ENCODE data around the gene ANKRD9.

Gene ANKRD9

GRCh38 chr14:102496958-102497744, 12.4 kb downstream of the ANKRD9 start:
- DNase-seq: no peak

GRCh38 chr14:102496331-102496691, 13.3 kb downstream of the ANKRD9 start:
- DNase-seq: no peak

GRCh38 chr14:102495491-102496330, 13.9 kb downstream of the ANKRD9 start:
- no peak for DNase-seq

- no peak for DNase-seq
Observed at GRCh38 chr14:102493585-102493984, 16.0 kb downstream of the ANKRD9 start.

GRCh38 chr14:102493096-102493495, 16.5 kb downstream of the ANKRD9 start:
- no peak for DNase-seq

GRCh38 chr14:102492531-102492910, 17.1 kb downstream of the ANKRD9 start:
- no peak for DNase-seq

- DNase-seq: no peak
Observed at GRCh38 chr14:102491786-102492530, 17.6 kb downstream of the ANKRD9 start.

GRCh38 chr14:102491366-102491765, 18.2 kb downstream of the ANKRD9 start:
- no peak for DNase-seq

- no peak for DNase-seq
Observed at GRCh38 chr14:102490456-102490855, 19.1 kb downstream of the ANKRD9 start.

- DNase-seq: no peak
Observed at GRCh38 chr14:102487204-102487577, 22.4 kb downstream of the ANKRD9 start.

- no peak for DNase-seq
Observed at GRCh38 chr14:102486513-102487203, 22.9 kb downstream of the ANKRD9 start.

- no peak for DNase-seq
Observed at GRCh38 chr14:102485693-102486512, 23.7 kb downstream of the ANKRD9 start.

GRCh38 chr14:102484316-102484715, 25.3 kb downstream of the ANKRD9 start:
- DNase-seq: no peak

GRCh38 chr14:102481791-102482238, 27.8 kb downstream of the ANKRD9 start:
- no peak for DNase-seq

GRCh38 chr14:102481371-102481770, 28.2 kb downstream of the ANKRD9 start:
- no peak for DNase-seq

GRCh38 chr14:102479777-102480176, 29.8 kb downstream of the ANKRD9 start:
- DNase-seq: no peak

GRCh38 chr14:102479107-102479506, 30.5 kb downstream of the ANKRD9 start:
- no peak for DNase-seq

GRCh38 chr14:102474934-102475333, 34.6 kb downstream of the ANKRD9 start:
- DNase-seq: no peak

- no peak for DNase-seq
Observed at GRCh38 chr14:102473559-102473958, 36.0 kb downstream of the ANKRD9 start.

GRCh38 chr14:102472791-102473150, 36.8 kb downstream of the ANKRD9 start:
- DNase-seq: no peak

- DNase-seq: no peak
Observed at GRCh38 chr14:102471921-102472790, 37.4 kb downstream of the ANKRD9 start.
